Endodermal cell (in vitro differentiated cells): ENCODE results near the gene ABHD16B. TPM values are rescaled to one million over a fixed set of nuclear protein-coding genes. Genes with fewer than 3 reads are reported as not detected.
A peak's percentile ranks its signal among the peaks of the same experiment; 100 is the strongest.

Experiments
- DNase-seq: peaks from one replicate; pipeline ENCODE4 v3.0.0-alpha.2; 2017
- H3K27ac ChIP-seq: 2 replicates; pipeline ENCODE4 v1.5.1; 2013; ENCODE audit warnings: mild to moderate bottlenecking, low read depth, low read length, moderate library complexity
- H3K27me3 ChIP-seq: 2 replicates; pipeline ENCODE4 v1.6.1; 2013; ENCODE audit warnings: mild to moderate bottlenecking, low read length, moderate library complexity; ENCODE audit not compliant: insufficient read depth, control insufficient read depth, poor library complexity, severe bottlenecking
- H3K36me3 ChIP-seq: 2 replicates; pipeline ENCODE4 v1.7.0; 2013; ENCODE audit warnings: mild to moderate bottlenecking, low read length, moderate library complexity; ENCODE audit not compliant: control insufficient read depth, insufficient read depth
- H3K4me1 ChIP-seq: one replicate; pipeline ENCODE4 v1.7.0; 2013; ENCODE audit warnings: low read length; ENCODE audit not compliant: control insufficient read depth, insufficient read depth
- H3K4me3 ChIP-seq: 2 replicates; pipeline ENCODE4 v1.5.1; 2013; ENCODE audit warnings: mild to moderate bottlenecking, low read length, moderate library complexity
- H3K9ac ChIP-seq: 2 replicates; pipeline ENCODE4 v1.6.1; 2013; ENCODE audit warnings: mild to moderate bottlenecking, low read length, moderate library complexity; ENCODE audit not compliant: poor library complexity, severe bottlenecking; ENCODE audit errors: extremely low read depth
- H3K9me3 ChIP-seq: 2 replicates; pipeline ENCODE4 v1.6.1; 2013; ENCODE audit warnings: mild to moderate bottlenecking, low read length, moderate library complexity; ENCODE audit not compliant: control insufficient read depth
- H3K27ac Mint-ChIP-seq: 2 replicates; pipeline ENCODE4 v1.8.0; 2020; ENCODE audit warnings: mixed read lengths
- H3K27me3 Mint-ChIP-seq: 2 replicates; pipeline ENCODE4 v1.8.0; 2021; ENCODE audit warnings: mild to moderate bottlenecking, mixed read lengths; ENCODE audit not compliant: insufficient read depth
- H3K36me3 Mint-ChIP-seq: 2 replicates; pipeline ENCODE4 v1.8.0; 2020; ENCODE audit warnings: low read depth, mixed read lengths
- H3K4me1 Mint-ChIP-seq: 2 replicates; pipeline ENCODE4 v1.8.0; 2020; ENCODE audit warnings: mixed read lengths
- H3K4me3 Mint-ChIP-seq: 2 replicates; pipeline ENCODE4 v1.8.0; 2020; ENCODE audit warnings: mild to moderate bottlenecking, moderate library complexity, mixed read lengths
- H3K9me3 Mint-ChIP-seq: 2 replicates; pipeline ENCODE4 v1.8.0; 2020; ENCODE audit warnings: mild to moderate bottlenecking, mixed read lengths
- CTCF ChIP-seq: fragments of 200-600 bp; sonication (generic); conservative IDR thresholded peaks from 2 replicates; pipeline ENCODE4 v1.5.0; 2021; ENCODE audit warnings: antibody characterized with exemption, mild to moderate bottlenecking
- WGBS, 2 experiments: methylation state at CpG; one replicate each; pipeline versions ENCODE4 v1.1.5 to v1.1.7; 2013; ENCODE audit warnings: missing lambda C conversion rate in 2 of 2, mixed read lengths in 1 of 2; ENCODE audit not compliant: insufficient coverage in 1 of 2, insufficient read length in 1 of 2; 5-methylcytosine and 5-hydroxymethylcytosine counted together
- total RNA-seq, 2 donors: library from RNA; stranded (reverse); fragmentation: NEBNext Ultra II Directional in 1 of 2; extraction: Animal tissue kit (Norgen Biotek cat#: 25700) in 1 of 2; gene quantifications; 2 replicates in 1 of 2; 3 replicates in 1 of 2; pipeline ENCODE4 v1.2.1, GENCODE V29; 2021

The ABHD16B gene
- total RNA-seq, 2 donors from 2014 or later, result not detected

GRCh38 chr20:63829603-63829944, 31.7 kb upstream of the ABHD16B start:
- Histone ChIP-seq H3K4me3 (peak overlapping the region; percentile 85), H3K27ac (no peak overlapping the region), H3K9me3 (no peaks in the 10 kb centered on the region), H3K27me3 (peaks cover 9% of the 10 kb centered on the region), H3K9ac (no peak overlapping the region), H3K4me1 (peaks cover 7% of the 10 kb centered on the region), H3K36me3 (no peaks in the 10 kb centered on the region)
- DNase-seq, result no peak
- Mint-ChIP-seq H3K27me3 (peaks cover 32% of the 10 kb centered on the region), H3K27ac (no peak overlapping the region), H3K4me1 (peaks cover 30% of the 10 kb centered on the region), H3K4me3 (peak overlapping the region; percentile 62), H3K36me3 (no peaks in the 10 kb centered on the region), H3K9me3 (no peaks in the 10 kb centered on the region)
- TF ChIP-seq CTCF, result no peak
- 18 to 19% methylated on average over 6 to 10 of the region's 10 CpGs for WGBS, 2 experiments

GRCh38 chr20:63829945-63830835, 31.1 kb upstream of the ABHD16B start:
- peaks cover 7% of the 10 kb centered on the region for H3K4me1 ChIP-seq
- no peaks in the 10 kb centered on the region for H3K36me3 Mint-ChIP-seq
- H3K9ac ChIP-seq, result peak overlapping the region; percentile 56
- H3K27ac Mint-ChIP-seq, result no peak overlapping the region
- WGBS, 2 experiments, result 0 to 1% methylated on average over 48 to 99 of the region's 99 CpGs
- H3K4me1 Mint-ChIP-seq, result peaks cover 30% of the 10 kb centered on the region
- DNase-seq, result peak; percentile 68
- H3K27me3 Mint-ChIP-seq, result peaks cover 32% of the 10 kb centered on the region
- H3K9me3 ChIP-seq, result no peaks in the 10 kb centered on the region
- H3K9me3 Mint-ChIP-seq, result no peaks in the 10 kb centered on the region
- no peaks in the 10 kb centered on the region for H3K36me3 ChIP-seq
- H3K27me3 ChIP-seq, result peaks cover 9% of the 10 kb centered on the region
- H3K4me3 ChIP-seq, result peak overlapping the region; percentile 85
- no peak overlapping the region for H3K27ac ChIP-seq
- H3K4me3 Mint-ChIP-seq, result peak overlapping the region; percentile 62
- no peak for TF ChIP-seq CTCF

- no peak for TF ChIP-seq CTCF
- H3K4me1 ChIP-seq, result peaks cover 7% of the 10 kb centered on the region
- peak; percentile 66 for DNase-seq
- peak within 1 kb of the TSS; percentile 85 for H3K4me3 ChIP-seq
- peaks cover 25% of the 10 kb centered on the region for H3K4me1 Mint-ChIP-seq
- H3K9ac ChIP-seq, result peak within 1 kb of the TSS; percentile 56
- peak within 1 kb of the TSS; percentile 62 for H3K4me3 Mint-ChIP-seq
- peaks cover 9% of the 10 kb centered on the region for H3K27me3 ChIP-seq
- no peak within 1 kb of the TSS for H3K27ac Mint-ChIP-seq
- no peaks in the 10 kb centered on the region for H3K9me3 ChIP-seq
- no peaks in the 10 kb centered on the region for H3K36me3 Mint-ChIP-seq
- WGBS, 2 experiments, result 0% methylated on average over 2 to 147 of the region's 147 CpGs
- H3K27ac ChIP-seq, result no peak within 1 kb of the TSS
- peaks cover 32% of the 10 kb centered on the region for H3K27me3 Mint-ChIP-seq
- no peaks in the 10 kb centered on the region for H3K9me3 Mint-ChIP-seq
- no peaks in the 10 kb centered on the region for H3K36me3 ChIP-seq
These were observed 30.3 kb upstream of the ABHD16B start, which contains the start of gene ZBTB46 for GRCh38 chr20:63830841-63831588. TSS of gene ZBTB46 (minus strand) at chr20:63831264. CDS start at chr20:63790757, 40,507 bp downstream.
